Spinal cord (tissue), 10 donors: ENCODE data around the gene RPRD1B. TPM values are rescaled to one million over a fixed set of nuclear protein-coding genes. Genes with fewer than 3 reads are reported as not detected.

Source experiments
- DNase-seq, 6 donors: peaks; one replicate each; pipeline versions ENCODE4 v3.0.0 to v3.0.0-alpha.2; 2013 to 2015; ENCODE audit warnings: low spot score in 6 of 6, low read depth in 4 of 6
- H3K27ac ChIP-seq: one replicate; pipeline ENCODE4 v1.5.1; 2013; ENCODE audit warnings: low read depth, low read length, control low read depth
- H3K27me3 ChIP-seq: one replicate; pipeline ENCODE4 v1.6.1; 2013; ENCODE audit warnings: low read length; ENCODE audit not compliant: control insufficient read depth, insufficient read depth
- H3K36me3 ChIP-seq: one replicate; pipeline ENCODE4 v1.6.1; 2013; ENCODE audit warnings: low read length; ENCODE audit not compliant: control insufficient read depth, insufficient read depth
- H3K4me1 ChIP-seq: one replicate; pipeline ENCODE4 v1.6.1; 2013; ENCODE audit warnings: low read length; ENCODE audit not compliant: control insufficient read depth, insufficient read depth
- H3K4me3 ChIP-seq: one replicate; pipeline ENCODE4 v1.5.1; 2013; ENCODE audit warnings: low read depth, low read length, control low read depth
- H3K9me3 ChIP-seq: one replicate; pipeline ENCODE4 v1.6.1; 2013; ENCODE audit warnings: low read length; ENCODE audit not compliant: control insufficient read depth, insufficient read depth
- WGBS: methylation state at CpG from one replicate; pipeline ENCODE4 v1.1.5; 2013; ENCODE audit warnings: missing lambda C conversion rate; ENCODE audit not compliant: insufficient coverage; 5-methylcytosine and 5-hydroxymethylcytosine counted together
- polyA plus RNA-seq, 2 donors: library from polyadenylated mRNA; unstranded; fragments of 120-200 nt; gene quantifications; one replicate each; pipeline ENCODE4 v1.2.1, GENCODE V29; 2013; ENCODE audit not compliant: insufficient read length in 2 of 2
- total RNA-seq, 2 donors: library from RNA; depleted of rRNA in 1 of 2; stranded (reverse); fragments of 120-200 nt in 1 of 2; fragments of >200 nt in 1 of 2; gene quantifications; one replicate each; pipeline versions ENCODE4 v1.2.3 to v1.2.4, GENCODE V29; 2013 to 2014
- donor health status: healthy.

The RPRD1B gene
- total and polyA plus RNA-seq, 4 donors, result 25.4 to 32.6 (median 27.6) TPM

DNA sequence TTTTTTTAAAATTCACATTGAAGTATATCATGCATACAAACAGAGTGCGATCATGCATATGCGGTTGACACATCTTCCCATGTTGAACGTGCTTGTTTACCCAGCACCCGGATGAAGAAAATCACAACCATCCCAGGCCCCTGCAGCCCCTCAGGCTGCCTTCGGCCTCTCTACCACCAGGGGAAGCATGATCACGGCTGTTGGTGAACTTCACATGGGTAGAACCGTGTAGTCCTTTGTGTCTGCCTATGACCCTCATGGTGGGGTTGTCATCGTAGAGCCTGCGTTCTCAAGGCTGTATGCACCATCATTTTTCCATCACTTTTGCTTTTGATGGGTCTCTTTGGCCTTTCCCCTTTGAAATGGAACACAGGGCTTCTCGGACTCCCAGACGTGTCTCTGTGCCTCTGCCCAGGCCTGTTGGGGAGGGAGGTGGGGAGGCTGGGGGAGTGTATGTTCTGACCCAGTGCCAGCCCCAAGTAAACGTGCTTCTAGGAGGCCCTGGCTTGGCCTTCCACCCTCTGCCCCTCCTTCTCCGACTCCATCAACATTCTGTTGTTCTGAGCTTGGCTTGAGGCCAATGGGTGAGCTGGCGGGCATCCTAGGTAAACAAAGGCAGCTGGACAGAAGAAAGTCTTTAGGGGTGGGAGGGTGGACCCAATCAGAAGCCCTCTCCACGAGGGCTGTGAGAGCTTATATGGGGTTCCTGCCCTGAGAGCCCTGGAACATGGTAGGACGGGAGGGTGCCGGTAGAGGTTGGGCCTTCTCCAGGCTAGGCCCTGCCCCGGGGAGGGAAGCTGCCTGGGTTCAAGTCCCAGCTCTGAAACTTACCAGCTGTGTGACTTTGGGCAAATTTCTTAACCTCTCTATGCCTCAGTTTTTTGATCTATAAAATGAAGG, 91.9 kb downstream of the RPRD1B start:
- H3K36me3 ChIP-seq, result no peaks in the 10 kb centered on the region
- no peaks in the 10 kb centered on the region for H3K27me3 ChIP-seq
- 68% methylated on average over 15 of the region's 18 CpGs for WGBS
- peak overlapping the region; percentile 76 for H3K27ac ChIP-seq
- no peaks in the 10 kb centered on the region for H3K9me3 ChIP-seq
- peak in 3 of 6 donors; percentile 35 to 90 (median 49) for DNase-seq
- peaks cover 22% of the 10 kb centered on the region for H3K4me1 ChIP-seq
- no peak overlapping the region for H3K4me3 ChIP-seq

DNA sequence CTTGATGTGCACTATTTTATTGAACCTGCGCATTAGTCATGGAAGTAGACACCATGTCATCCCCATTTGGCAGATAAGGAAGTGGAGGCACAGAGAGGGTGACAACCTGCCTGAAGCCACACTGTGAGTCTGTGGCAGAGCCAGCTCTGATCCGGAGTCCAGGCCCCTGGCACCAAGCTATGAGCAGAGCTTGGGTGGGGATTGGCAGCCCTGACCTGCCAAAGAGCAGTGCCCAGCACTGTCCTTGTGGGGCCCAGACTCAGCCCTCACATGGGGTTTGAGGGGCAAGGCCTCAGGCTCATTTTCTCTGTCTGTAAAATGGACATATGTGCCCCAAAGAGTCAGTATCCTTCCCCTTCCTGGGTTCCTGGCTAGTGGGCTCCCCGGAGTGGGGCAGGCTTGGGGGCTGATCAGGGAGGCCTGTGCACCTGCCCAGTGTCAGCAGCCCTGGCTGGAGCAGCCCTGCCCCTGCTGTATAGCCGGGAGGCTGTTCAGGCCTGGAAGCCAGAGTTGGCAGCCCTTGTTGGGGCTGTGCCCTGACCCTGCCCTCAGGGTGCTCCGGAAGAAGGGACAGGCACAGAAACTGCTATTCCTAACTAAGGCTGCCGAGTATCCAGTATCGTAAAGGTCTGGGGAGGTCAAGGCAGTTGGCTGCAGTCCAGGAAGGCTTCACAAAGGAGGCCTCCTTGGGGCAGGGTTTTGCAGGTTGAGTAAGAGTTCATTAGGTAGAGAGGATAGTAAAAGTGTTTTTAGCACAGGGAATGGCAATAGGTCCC, 92.8 kb downstream of the RPRD1B start:
- no peak for DNase-seq
- 88% methylated on average over 7 of the region's 7 CpGs for WGBS
- Histone ChIP-seq H3K36me3 (no peaks in the 10 kb centered on the region), H3K27ac (peak overlapping the region; percentile 76), H3K27me3 (no peaks in the 10 kb centered on the region), H3K4me1 (peaks cover 23% of the 10 kb centered on the region), H3K9me3 (no peaks in the 10 kb centered on the region), H3K4me3 (no peak overlapping the region)

DNA sequence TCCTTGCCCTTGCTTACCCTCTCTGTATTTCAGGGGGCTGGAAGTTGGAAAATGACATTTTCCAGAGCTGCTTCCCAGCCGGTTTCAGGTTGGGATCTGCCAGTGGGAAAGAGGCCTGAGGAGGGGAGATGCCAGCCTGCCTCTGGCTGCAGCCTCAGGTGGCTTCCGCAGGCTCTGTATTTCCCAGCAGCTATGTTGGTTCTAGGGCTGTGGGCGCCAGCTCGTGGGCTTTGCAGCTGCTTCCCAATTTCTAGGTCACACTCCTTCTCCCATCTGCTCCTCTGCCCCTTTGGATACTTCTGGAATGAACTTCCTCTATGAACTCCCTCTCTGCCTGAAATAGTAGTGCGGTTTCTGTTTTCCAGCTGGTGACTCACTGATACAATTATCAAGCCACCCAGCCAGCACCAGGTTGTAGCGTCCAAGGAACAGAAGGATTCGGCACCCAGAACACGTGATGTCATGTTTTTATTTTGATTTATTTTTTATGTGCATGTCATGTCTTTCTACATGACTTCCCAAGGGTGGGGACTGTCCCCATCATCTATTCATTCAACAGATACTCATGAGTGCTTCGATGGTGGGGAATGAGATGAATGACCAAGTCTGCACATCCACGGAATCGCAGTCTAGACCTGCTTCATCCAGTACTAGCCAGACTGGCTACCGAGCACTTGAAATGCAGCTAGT, 93.5 kb downstream of the RPRD1B start:
- DNase-seq, result no peak
- Histone ChIP-seq H3K27ac (peak overlapping the region; percentile 29), H3K4me1 (peaks cover 23% of the 10 kb centered on the region), H3K36me3 (no peaks in the 10 kb centered on the region), H3K27me3 (no peaks in the 10 kb centered on the region), H3K9me3 (no peaks in the 10 kb centered on the region), H3K4me3 (no peak overlapping the region)
- WGBS, result 95% methylated on average over 4 of the region's 12 CpGs

DNA sequence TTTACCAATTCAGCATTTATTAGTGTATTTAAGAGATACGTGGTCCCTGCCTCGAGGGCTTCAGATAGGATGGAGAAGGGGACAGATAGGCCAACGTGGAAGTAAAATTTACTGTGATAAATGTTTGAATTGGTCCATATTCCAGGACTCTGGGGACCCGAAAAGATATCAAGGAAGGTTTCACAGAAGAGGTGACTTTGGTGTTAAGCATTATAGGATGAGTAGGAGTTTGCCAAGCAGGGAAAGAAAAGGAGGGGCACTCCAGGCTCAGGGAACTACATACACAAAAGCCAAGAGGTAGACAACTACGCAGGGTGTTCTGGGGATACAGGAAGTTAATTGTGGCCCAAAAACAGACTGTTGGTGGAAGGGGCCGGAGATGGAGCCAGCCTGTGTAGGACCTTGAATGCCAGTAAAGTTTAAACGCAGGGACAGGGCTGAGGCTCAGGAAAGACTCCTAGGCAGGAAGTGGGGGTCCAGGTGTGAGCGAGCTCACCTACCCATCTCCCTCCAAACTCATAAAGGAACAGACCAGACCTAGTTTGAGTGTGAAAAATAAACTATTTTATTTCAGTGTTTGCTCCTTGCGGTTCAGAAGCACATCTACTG, 94.5 kb downstream of the RPRD1B start:
- Histone ChIP-seq H3K4me1 (peaks cover 23% of the 10 kb centered on the region), H3K4me3 (no peak overlapping the region), H3K27ac (no peak overlapping the region), H3K9me3 (no peaks in the 10 kb centered on the region), H3K36me3 (no peaks in the 10 kb centered on the region), H3K27me3 (no peaks in the 10 kb centered on the region)
- no peak for DNase-seq
- WGBS, result 93% methylated on average over 5 of the region's 9 CpGs

DNA sequence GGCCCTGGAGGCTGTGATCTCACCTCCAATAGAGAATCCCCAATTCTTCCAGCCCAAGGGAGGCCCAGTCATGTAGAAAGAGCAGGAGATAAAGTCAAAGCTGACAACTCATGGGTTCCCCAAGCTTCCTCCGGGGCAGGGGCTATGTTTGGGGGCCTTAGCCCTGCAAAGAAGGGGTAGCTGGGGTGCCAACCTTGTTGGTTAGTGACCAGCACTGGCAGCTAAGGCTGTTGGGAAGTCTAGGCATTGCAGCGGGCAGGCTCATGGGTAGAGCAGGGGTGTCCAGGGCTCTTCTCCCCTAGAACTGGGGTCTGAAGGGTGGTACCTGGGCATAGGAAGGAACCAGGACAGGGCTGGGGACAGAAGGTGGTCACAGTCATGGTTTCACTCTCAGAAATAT, 95.1 kb downstream of the RPRD1B start:
- WGBS, result 89% methylated on average over 2 of the region's 2 CpGs
- H3K4me3 ChIP-seq, result no peak overlapping the region
- H3K36me3 ChIP-seq, result no peaks in the 10 kb centered on the region
- no peak overlapping the region for H3K27ac ChIP-seq
- H3K27me3 ChIP-seq, result no peaks in the 10 kb centered on the region
- no peaks in the 10 kb centered on the region for H3K9me3 ChIP-seq
- DNase-seq, result no peak
- peaks cover 23% of the 10 kb centered on the region for H3K4me1 ChIP-seq

DNA sequence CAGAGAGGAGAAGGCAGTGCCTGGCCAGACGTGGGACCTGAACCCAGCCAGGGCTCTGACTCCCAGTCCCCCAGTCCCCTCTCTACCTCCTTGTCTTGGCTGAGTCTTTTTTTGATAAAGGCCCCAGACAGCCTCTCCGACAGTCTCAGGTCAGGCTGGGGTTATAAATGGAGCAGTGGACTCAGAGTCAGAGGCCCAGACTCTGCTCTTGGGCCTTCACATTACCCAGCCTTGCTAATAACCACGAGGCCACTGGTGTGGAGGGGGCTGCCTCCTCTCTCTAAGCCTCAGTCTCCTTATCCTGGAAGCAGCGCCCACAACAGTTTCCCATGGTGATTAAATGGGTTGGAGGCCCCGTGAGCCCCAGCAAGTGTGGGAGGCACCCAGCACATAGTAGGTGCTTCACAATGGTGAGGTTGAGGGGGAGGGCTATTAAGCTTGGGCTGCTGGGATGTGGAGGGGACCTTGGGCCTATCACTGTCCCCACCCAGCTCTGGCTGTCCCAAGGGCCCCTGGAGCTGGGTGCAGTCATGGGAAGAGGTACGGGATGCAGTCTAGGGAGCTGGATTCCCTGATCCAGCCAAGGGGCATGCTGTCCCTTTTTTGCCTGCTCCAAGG, 95.8 kb downstream of the RPRD1B start:
- 82% methylated on average over 3 of the region's 6 CpGs for WGBS
- no peak for DNase-seq
- Histone ChIP-seq H3K27me3 (no peaks in the 10 kb centered on the region), H3K4me1 (peaks cover 24% of the 10 kb centered on the region), H3K4me3 (no peak overlapping the region), H3K36me3 (no peaks in the 10 kb centered on the region), H3K9me3 (no peaks in the 10 kb centered on the region), H3K27ac (no peak overlapping the region)

DNA sequence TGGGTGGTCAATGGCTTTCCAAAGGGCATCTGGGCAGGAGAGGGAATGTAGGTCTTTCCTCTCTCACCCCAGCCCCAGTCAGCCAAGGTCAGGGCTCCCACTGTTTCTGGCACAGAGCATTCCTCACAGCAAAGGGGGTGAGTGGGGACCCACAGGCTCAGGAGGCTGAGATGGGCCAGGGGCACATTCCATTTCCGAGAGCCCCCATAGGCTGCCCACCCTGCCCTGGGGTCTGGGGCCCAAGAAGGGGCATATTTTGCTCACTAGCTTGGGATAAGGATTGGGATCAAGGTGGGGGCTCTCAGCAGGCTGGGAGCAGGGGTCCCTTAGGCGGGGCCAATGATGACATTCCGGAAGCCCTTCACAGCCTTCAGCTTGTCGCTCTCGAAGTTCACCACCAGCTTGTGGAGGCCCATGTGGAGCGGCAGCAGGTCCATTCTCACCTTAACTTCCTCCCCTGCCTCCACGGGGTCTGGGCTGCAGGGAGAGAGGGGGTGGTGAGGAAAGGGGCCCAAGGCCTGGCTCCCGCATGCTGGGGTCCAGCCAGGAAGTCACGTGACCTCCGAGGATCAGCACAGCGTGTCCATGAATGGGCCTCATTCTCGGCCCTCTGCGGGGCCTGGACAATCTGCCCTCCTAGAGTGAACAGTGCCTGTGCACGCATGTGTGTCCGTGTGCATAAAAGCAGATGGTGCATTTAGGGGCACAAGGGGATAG, 96.5 kb downstream of the RPRD1B start:
- 51% methylated on average over 8 of the region's 15 CpGs for WGBS
- H3K27me3 ChIP-seq, result no peaks in the 10 kb centered on the region
- no peak overlapping the region for H3K27ac ChIP-seq
- no peaks in the 10 kb centered on the region for H3K9me3 ChIP-seq
- DNase-seq, result no peak
- H3K4me1 ChIP-seq, result peaks cover 28% of the 10 kb centered on the region
- H3K4me3 ChIP-seq, result no peak overlapping the region
- H3K36me3 ChIP-seq, result no peaks in the 10 kb centered on the region

DNA sequence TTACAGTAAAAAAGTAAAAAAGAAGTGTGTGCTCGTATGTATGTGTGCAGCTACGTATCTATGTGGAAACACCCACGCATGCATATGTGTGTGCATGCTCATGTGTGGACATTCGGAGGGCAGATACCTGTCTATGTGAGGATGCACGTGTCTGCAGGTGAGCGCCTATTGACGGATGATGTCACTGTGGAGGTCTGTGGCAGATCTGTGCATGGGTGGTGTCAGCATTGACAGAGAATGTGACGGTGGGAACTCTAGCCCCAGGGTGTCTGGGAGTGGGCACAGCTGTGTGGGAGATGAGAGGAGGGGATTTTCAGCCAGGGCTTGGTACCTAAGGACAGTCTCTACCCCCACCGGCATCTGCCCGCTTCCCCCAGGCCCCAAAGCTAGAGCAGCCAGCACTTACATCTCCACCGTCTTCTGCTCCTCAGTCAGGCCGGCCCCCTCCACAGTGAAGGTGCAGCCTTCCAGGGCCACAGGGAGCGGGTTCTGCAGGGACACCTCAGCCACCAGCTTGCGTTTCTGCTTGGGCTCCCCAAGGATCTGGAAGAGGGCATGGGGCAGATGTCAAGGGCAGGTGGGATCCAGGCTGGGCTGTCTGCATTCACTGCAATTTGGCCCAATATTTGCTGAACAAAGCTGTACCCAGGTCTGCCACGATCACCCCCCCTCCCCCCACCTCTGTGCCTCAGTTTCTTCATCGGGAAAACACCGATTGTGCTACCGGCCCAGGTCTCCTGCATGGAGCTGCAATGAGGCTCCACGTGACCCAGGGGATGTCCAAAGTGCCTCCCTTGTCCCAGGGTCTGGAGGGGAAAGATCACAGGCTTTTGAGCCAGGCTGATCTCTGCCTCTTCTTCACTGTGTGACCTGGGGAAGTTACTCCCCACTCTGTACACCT, 97.4 kb downstream of the RPRD1B start:
- peaks cover 26% of the 10 kb centered on the region for H3K4me1 ChIP-seq
- WGBS, result 87% methylated on average over 17 of the region's 19 CpGs
- no peak overlapping the region for H3K27ac ChIP-seq
- H3K36me3 ChIP-seq, result no peaks in the 10 kb centered on the region
- H3K4me3 ChIP-seq, result no peak overlapping the region
- no peaks in the 10 kb centered on the region for H3K9me3 ChIP-seq
- H3K27me3 ChIP-seq, result no peaks in the 10 kb centered on the region
- DNase-seq, result no peak
